Measurements from ENCODE around the gene RC3H2. TPM values are rescaled to one million over a fixed set of nuclear protein-coding genes. Genes with fewer than 3 reads are reported as not detected.

The RC3H2 gene
- total and polyA plus RNA-seq, 10 of the 15 experiments (the other 5 are each of a cell fraction or from before 2014, with no cell fraction given) = 7.2 to 25.5 (median 16.1) TPM

DNA sequence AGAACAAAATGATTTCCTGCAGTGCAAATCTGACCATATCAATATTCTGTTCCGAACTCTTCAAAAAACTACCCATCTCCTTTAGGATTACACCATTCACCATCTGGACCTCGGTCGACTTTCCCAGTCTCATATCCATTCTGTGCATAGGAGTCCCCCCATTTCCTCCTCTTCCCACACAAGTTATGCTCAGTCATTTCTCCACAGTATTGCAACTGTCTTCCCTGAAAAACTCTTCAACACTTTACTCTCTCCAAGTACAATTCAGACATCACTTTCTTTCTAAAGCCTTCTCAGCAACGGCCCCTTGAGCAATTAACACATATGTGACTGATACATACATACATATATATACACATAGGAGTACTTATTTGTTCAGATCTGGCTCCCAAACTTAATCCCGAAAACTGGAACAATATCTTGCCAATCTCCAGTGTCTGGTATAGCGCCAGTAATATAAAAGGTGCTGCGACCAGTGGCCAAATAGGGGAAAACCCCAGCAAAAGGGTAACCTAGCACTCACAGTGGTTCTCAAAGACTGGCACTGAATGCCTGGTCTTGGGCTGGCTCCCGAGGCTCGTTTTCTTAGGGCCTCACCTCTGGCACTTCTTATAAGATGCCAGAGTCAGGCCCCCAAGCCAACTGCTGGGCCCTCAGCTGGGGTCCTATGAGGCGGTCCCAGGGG lies 25.5 kb upstream of the RC3H2 start:
- DNase-seq (ENCODE audit: low read depth, low spot score) = no peak
- no peak for FAIRE-seq
- no peaks in the 10 kb centered on the region for H3K9me3 ChIP-seq (replicated peaks; ENCODE audit: control insufficient read depth, insufficient read depth, low read length)
- H4K20me1 ChIP-seq (ENCODE audit: control insufficient read depth, insufficient read depth) = no peaks in the 10 kb centered on the region
- H3K27ac ChIP-seq (ENCODE audit: control insufficient read depth, insufficient read depth) = peak overlapping the region; percentile 56
- 31% methylated on average over 10 of the region's 10 CpGs for WGBS (ENCODE audit: insufficient coverage, insufficient replicate concordance, low lambda C conversion rate, missing lambda C conversion rate)
- H3K4me1 ChIP-seq (ENCODE audit: control insufficient read depth, insufficient read depth, low read length) = peaks cover 4% of the 10 kb centered on the region
- peak; percentile 9; the same call in 1 of the 2 replicates for TF ChIP-seq SMAD5 (IDR thresholded peaks at IDR 0.05; ENCODE audit: low read depth)
- TF ChIP-seq, protein P1, sequence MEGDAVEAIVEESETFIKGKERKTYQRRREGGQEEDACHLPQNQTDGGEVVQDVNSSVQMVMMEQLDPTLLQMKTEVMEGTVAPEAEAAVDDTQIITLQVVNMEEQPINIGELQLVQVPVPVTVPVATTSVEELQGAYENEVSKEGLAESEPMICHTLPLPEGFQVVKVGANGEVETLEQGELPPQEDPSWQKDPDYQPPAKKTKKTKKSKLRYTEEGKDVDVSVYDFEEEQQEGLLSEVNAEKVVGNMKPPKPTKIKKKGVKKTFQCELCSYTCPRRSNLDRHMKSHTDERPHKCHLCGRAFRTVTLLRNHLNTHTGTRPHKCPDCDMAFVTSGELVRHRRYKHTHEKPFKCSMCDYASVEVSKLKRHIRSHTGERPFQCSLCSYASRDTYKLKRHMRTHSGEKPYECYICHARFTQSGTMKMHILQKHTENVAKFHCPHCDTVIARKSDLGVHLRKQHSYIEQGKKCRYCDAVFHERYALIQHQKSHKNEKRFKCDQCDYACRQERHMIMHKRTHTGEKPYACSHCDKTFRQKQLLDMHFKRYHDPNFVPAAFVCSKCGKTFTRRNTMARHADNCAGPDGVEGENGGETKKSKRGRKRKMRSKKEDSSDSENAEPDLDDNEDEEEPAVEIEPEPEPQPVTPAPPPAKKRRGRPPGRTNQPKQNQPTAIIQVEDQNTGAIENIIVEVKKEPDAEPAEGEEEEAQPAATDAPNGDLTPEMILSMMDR (IDR thresholded peaks at IDR 0.05 in 2 of 3, conservative IDR thresholded peaks at IDR 0.05 in 1 of 3; ENCODE audit: control insufficient read depth in 2 of 3, extremely low read depth in 1 of 3, insufficient read depth in 1 of 3, low read depth in 3 of 3, low read length in 3 of 3) = peak in 1 of 3 experiments; percentile 13; a peak in 1 of 6 replicates
- 0 out of 2 replicates have a peak, but pooled peaks have one; percentile 9 for TF ChIP-seq SMARCA5 (IDR thresholded peaks at IDR 0.05)
- TF ChIP-seq ZNF274 (IDR thresholded peaks at IDR 0.05; ENCODE audit: insufficient read depth, insufficient read length) = no peak
- no peak for TF ChIP-seq CBX3 (IDR thresholded peaks at IDR 0.05; ENCODE audit: borderline replicate concordance, low read depth)
- TF ChIP-seq, protein P2, sequence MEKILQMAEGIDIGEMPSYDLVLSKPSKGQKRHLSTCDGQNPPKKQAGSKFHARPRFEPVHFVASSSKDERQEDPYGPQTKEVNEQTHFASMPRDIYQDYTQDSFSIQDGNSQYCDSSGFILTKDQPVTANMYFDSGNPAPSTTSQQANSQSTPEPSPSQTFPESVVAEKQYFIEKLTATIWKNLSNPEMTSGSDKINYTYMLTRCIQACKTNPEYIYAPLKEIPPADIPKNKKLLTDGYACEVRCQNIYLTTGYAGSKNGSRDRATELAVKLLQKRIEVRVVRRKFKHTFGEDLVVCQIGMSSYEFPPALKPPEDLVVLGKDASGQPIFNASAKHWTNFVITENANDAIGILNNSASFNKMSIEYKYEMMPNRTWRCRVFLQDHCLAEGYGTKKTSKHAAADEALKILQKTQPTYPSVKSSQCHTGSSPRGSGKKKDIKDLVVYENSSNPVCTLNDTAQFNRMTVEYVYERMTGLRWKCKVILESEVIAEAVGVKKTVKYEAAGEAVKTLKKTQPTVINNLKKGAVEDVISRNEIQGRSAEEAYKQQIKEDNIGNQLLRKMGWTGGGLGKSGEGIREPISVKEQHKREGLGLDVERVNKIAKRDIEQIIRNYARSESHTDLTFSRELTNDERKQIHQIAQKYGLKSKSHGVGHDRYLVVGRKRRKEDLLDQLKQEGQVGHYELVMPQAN (conservative IDR thresholded peaks at IDR 0.05) = 0 out of 2 replicates have a peak, but pooled peaks have one; percentile 52
- TF ChIP-seq KDM1A (IDR thresholded peaks at IDR 0.05; ENCODE audit: borderline replicate concordance) = no peak
- peak; percentile 62 for ATAC-seq
- no peaks in the 10 kb centered on the region for H3K36me3 ChIP-seq (ENCODE audit: control insufficient read depth in 2 of 2, insufficient read depth in 2 of 2, low read length in 1 of 2)
- in situ Hi-C loops (cut with MboI) = no loop called here
- ChIA-PET CTCF (interaction anchor here (1.0 to 2.7 kb wide), 10 partner anchors 10 to 69 kb away, joined by 3 to 9 read pairs (median 4); partner anchors contain the start of genes RABGAP1, RC3H2 and ZBTB6), POLR2A (interaction anchor here (1.5 to 4.7 kb wide), 6 partner anchors 10 to 27 kb away, joined by 9 to 41 read pairs (median 22); partner anchors contain the start of genes RABGAP1, RC3H2 and ZBTB6), SMC1A (ENCODE audit: uncharacterized antibody, unreplicated experiment) (interaction anchor here (1.0 to 4.1 kb wide), 11 partner anchors 10 to 419 kb away, joined by 3 to 21 read pairs (median 5); partner anchors contain the start of genes RABGAP1 and ZBTB6), RAD21 (ENCODE audit: unreplicated experiment) (interaction anchor here (0.9 to 3.6 kb wide), 9 partner anchors 11 to 60 kb away, joined by 3 to 34 read pairs (median 6); partner anchors contain the start of genes RABGAP1 and ZBTB6)
- BruUV-seq (replicated peaks) = no TSS peak
- H3K4me3 ChIP-seq = peak overlapping the region; percentile 88
- peak overlapping the region; percentile 87 for H3K9ac ChIP-seq (ENCODE audit: control insufficient read depth, insufficient read depth, low read length)
- H3K4me2 ChIP-seq (ENCODE audit: control insufficient read depth, insufficient read depth) = peak overlapping the region; percentile 95
- H2AFZ ChIP-seq (ENCODE audit: control insufficient read depth, low read depth, low read length) = peak overlapping the region; percentile 82
- intact Hi-C loops (cut with micrococcal nuclease; ENCODE audit: unreplicated experiment) = loop anchor here (1.0 kb wide), 2 partner anchors 10 to 17 kb away; partner anchors contain the start of gene ZBTB6
- peaks cover 58% of the 10 kb centered on the region for H3K79me2 ChIP-seq (ENCODE audit: control insufficient read depth, insufficient read depth, low read length)
- no peaks in the 10 kb centered on the region for H3K27me3 ChIP-seq (replicated peaks in 1 of 2; ENCODE audit: control insufficient read depth in 2 of 2, insufficient read depth in 2 of 2, low read length in 1 of 2)
